ENCODE measurements around the gene COQ8A.

COQ8A gene

DNA sequence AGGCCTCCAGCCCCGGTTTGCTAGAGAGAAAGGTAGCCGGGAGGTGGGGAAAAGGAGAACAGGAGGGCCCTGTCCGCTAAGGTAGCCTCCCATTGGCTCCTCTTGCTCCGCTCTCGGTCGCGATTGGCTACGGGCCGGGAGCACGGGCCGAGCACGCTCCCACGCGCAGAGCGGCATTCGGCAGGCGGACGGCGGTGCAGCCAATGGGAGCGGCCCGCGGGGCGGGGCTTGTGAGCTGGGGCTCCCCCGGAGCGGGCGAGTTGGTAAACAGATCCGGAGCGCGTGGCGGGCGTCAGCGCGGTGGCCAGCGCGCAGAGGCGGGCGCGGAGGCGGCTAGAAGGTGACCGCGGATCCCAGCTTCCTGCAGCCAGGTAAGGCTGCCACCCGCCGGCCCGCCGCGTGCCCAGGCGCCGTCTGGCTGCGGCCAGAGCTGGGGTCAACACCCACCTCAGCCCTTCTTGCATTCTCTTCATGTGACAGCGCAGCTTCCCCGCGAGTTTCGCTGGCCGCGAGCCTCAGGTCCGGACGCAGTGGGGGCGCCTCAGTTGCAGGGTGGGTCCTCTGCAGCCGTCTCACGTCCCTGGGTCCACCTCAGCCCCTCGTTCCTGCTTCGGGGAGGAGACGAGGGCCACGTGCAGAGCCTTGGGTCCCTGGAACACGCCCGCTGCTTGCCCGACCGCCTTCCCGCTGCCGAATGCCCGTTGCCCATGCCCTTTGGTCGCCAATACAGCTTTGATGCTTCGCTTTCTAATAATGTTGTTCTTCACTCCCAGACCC lies at the start of gene COQ8A:
Gene COQ8A, plus strand, starts transcription at position 266 of the 777 bp plus-strand sequence. CDS start 21,092 bp downstream, outside the sequence.
- peak; percentile 99 for DNase-seq (ENCODE audit: low read depth)

DNA sequence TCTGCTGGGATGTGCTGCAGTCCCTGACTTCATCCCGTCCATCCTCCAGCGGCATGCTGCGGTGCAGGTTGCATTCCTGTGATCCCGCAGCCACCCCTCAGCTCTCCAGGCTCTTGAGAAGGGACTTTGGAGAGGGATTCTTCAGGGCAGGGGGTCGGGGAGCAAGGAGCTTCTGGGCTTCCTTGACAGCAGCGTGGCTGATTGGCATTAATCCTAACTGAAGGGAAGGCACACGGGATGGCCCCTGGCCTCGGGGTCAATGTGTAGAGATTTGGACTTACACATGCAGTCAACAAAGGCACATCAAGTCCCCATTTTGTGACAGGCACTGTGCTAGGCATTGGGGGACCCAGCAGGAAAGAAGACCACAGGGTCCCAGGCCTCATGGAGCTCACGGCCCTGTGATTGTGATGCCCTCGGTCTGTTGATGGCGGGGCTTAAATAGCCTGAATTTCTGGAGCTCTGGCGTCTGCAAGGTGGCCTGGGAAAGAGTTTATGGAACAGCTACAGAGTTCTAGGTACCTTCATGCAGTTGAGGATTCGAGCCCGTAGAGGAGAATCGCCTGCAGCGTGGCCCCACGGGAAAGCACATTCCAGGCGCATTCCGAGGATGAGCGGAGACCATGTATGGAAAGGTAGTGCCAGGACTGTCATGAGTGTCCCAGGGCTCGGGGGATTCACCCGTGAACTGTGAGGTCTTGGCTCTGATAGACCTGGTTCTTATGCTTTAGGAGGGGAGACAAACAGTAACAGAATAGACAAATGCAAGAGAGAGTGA lies 49.6 kb upstream of the COQ8A start:
- no peak for DNase-seq (ENCODE audit: low read depth)

DNA sequence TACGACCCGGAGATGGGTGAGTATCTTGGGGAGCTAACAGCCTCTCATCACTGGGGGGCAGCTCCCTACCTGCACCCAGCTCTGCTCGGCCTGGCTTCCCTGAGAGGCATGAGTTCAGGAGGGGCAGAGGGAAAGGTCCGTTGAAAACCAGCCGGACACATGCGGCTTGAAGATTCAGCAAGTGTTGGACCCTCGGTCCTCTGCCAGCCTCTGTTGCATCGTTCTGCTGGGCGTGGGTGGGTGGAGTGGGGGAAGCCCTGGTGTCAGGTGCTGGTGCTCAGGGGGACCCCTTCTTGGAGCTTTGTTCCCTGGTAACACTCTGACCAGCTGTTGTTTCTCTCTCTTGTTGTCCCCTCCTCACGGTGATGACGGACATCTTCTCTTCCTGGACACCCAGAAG lies 48.7 kb upstream of the COQ8A start:
- DNase-seq (ENCODE audit: low read depth): no peak

DNA sequence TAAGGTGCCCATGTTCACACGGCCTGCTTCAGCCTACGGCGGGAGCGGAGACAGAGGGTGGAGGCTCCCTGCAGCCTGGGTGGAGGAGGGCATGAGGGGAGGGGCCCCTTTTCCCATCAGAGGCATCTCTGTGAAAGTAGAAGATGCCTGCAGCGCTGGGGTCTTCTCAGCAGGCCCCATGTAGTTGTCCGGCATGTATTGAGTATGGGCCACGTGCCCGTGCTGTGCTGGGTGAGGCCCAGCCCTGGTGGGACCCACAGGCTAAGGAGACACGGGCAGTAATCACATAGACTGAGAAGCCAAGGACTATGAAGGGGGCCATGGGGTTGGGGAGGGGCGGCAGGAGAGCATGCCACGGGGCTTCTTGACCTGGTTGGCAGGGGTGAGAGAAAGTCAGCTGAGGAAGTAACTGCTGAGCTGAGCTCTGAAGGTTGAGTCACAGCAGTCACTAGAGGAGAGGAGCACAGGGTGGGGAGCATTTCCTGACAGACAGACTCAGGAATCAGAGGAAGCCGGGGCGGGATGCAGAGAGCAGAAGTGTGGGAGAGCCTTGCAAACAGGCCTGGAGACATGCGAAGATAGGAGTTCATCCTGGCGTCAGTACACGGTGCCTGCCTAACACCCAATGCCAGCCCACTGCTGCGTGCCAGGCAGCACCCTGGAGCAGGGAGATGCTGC lies 48.1 kb upstream of the COQ8A start:
- no peak for DNase-seq (ENCODE audit: low read depth)

DNA sequence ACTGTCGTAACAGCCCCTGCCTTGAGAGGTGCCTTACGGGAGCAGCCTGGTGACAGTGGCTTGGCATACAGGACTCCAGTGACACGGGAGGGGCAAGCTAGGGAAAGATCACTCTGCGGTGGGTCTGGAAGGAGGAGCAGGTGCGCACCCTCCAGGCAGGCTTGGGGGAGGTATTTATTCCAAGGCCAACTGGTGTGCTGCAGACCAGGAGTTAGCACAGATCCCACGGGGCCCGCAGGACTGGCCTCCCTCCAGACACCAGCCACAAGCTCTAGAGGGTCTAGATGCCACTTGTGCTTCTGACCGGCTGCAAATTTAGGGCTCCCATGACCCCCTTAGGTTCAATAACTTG lies 47.6 kb upstream of the COQ8A start:
- DNase-seq (ENCODE audit: low read depth): no peak

DNA sequence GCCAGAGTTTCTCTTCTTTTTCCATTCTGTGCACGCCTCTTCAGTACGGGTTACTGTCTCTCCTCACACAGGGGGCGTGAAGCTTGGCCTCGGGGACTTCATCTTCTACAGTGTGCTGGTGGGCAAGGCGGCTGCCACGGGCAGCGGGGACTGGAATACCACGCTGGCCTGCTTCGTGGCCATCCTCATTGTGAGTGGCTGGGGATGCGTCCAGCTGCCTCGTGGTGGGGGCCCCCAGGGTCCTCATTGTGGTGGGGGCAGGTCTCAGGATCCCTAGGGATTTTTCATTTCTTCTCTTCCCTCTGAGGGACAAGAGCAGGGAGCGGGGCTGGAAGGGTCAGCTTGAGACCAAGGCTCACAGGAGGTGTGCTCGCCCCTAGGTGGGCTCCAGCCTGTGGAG lies 46.2 kb upstream of the COQ8A start:
- DNase-seq (ENCODE audit: low read depth): no peak

DNA sequence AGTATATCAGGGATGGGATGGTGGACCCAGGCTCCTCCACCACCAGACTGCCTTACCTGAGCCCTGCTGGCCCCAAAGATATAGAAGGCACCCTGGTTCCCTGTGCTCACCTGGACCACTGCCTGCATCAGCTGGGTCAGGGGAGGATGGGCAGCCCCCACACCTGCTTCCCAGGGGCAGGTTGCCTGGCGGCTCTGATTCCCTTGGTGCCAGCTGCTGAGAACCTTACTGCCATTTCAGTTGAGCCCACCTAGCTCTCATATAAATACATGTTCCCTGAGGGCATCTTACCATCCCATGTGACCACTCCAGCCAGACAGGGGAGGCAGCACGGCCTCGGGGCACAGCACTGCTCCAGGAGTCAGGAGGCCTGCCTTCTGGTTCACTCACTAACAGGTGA lies 45.3 kb upstream of the COQ8A start:
- no peak for DNase-seq (ENCODE audit: low read depth)

DNA sequence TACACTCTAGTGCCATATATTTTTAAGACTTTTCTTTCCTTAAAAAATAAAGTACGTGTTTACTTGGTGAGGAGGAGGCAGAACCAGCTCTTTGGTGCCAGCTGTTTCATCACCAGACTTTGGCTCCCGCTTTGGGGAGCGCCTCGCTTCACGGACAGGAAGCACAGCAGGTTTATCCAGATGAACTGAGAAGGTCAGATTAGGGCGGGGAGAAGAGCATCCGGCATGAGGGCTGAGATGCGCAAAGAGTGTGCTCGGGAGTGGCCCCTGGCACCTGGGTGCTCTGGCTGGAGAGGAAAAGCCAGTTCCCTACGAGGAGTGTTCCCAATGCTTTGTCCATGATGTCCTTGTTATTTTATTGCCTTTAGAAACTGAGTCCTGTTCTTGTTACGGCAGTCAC lies 44.5 kb upstream of the COQ8A start:
- no peak for DNase-seq (ENCODE audit: low read depth)

DNA sequence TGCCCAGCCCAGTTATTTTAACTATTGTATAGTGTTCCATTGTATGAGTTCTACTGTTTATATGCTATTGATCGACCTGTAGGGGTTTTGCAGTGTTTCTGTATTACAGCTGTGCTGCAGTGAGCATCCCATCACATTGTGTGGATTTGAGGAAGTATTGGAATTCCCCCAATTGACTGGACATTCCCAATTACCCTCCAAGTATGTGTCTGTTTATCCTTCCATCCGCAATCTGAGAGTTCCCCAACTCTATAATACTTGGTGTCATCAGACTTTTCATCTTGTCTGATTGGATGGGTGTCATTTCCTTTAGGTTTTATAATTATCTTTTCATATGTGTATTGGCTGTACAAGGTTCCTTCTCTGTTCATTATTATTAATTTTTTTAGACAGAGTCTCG lies 41.8 kb upstream of the COQ8A start:
- DNase-seq (ENCODE audit: low read depth): no peak

DNA sequence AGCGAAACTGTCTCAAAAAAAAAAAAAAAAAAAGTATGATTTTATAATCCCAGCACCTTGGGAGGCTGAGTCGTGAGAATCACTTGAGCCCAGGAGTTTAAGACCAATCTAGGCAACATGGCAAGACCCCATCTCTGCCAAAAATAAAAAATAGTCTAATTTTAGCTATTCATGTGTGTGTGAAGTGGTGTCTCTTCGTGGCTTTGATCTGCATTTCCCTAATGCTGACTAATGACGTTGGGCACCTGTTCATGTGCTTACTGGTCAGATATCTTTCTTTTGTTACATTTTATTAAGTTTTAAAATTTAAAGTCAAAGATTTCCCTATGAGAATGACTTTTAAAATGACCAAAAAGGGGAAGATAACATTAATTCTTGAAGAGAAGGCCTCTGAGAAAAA lies 38.7 kb upstream of the COQ8A start:
- DNase-seq (ENCODE audit: low read depth): no peak

DNA sequence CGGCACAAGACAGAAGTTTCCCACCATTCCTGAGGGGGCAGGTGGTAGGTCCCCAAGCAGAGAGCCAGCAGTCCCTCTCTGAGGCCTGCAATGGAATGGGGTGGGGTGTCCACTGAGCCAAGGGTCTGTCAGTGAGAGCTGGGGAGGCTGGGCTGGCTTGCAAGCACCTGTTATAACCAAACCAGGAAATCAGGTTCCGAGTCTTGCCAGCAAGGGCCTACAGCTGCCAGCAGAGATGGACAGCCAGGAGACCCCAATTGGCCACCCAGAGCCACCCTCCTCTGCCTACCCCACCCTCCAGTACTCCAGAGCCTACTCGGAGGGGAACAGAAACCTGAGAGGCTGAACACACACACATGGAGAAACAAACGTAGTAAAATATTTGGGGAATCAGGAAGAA lies 37.5 kb upstream of the COQ8A start:
- no peak for DNase-seq (ENCODE audit: low read depth)

DNA sequence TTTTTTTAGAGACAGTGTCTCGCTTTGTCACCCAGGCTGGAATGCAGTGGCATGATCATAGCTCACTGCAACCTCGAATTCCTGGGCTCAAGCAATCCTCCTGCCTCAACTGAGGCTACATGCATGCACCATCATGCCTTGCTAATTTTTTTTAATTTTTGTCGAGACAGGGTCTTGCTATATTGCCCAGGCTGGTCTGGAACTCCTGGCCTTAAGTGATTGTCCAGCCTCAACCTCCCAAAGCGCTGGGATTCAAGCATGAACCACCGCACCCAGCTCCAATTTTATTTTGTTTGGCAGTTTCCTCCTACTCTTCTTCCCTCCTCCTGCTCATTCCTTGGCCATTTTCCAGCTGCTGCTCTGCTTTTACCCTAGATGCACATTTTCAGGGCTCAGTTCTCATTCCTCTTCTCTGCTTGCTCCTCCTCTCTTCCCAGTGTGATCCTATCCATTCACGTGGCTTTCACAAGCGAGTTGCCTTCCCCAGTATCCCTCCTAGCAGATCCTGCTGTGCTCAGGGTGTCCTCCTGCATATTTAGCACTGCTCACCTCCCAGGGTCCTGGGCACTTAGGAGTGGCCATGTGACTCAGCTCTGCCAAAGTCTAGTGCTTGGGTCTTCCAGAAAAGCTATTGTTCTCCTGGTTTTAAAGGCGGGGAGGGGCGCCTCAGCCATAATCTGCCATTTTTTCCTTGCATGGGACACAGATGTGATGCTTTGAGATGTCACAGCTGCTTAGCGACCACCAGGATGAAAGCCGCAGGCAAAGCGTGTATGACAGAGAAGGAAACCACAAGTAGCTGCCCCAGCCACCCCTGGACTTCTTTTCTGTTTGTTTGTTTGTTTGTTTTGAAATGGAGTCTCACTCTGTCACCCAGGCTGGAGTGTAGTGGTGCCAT lies 36.0 kb upstream of the COQ8A start:
- no peak for DNase-seq (ENCODE audit: low read depth)

DNA sequence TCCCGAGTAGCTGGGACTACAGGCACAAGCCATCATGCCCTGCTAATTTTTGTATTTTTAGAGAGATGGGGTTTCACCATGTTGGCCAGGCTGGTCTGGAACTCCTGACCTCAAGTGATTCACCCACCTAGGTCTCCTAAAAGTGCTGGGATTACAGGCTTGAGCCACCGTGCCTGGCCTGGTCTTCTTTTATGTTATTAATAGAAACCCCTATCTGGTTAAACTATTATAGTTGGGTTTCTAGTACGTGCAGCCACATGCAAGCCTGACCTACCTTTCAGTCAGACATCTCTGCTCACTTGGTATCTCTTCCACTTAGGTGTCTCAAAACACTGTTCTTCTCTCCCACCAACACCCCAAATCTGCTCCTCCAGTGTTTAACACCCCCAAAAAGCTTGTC lies 35.3 kb upstream of the COQ8A start:
- no peak for DNase-seq (ENCODE audit: low read depth)

DNA sequence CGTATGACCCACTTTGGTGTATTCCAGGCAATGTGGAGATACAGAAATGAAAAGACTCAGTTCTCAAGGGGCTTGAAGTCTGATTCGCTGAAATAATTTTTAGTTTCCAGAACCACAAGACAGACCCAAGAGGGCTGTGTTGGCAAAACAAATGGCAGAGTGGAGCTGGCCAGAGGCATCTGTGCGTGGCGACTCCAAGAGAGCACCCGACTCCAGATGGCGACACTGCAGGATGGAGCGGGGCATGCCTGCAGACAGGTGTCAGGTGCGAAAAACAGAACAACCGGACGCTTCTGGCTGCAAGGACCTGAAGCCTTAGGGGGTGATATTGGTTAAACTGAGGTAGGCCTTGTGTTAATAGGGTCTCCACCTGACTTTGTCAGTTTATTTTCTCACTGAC lies 31.7 kb upstream of the COQ8A start:
- DNase-seq (ENCODE audit: low read depth): no peak

DNA sequence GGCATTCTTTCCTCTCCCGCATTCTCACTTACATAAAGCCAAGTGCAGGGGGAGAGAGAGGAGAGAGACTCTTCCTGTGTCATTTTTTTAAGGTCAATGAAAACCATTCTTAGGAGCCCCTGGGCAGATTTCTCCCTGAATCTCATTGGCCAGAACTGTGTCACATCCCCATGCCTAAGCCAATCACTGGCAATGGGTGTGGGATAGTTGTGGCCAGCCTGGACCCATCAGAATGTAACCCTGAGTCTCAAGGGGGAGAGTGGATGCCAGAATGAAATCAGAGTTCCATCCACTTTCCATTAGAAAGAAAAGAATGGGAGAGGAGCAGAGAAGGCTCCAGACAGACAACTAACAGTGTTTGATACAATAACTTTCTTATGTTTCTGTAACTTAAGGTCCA lies 31.2 kb upstream of the COQ8A start:
- no peak for DNase-seq (ENCODE audit: low read depth)

DNA sequence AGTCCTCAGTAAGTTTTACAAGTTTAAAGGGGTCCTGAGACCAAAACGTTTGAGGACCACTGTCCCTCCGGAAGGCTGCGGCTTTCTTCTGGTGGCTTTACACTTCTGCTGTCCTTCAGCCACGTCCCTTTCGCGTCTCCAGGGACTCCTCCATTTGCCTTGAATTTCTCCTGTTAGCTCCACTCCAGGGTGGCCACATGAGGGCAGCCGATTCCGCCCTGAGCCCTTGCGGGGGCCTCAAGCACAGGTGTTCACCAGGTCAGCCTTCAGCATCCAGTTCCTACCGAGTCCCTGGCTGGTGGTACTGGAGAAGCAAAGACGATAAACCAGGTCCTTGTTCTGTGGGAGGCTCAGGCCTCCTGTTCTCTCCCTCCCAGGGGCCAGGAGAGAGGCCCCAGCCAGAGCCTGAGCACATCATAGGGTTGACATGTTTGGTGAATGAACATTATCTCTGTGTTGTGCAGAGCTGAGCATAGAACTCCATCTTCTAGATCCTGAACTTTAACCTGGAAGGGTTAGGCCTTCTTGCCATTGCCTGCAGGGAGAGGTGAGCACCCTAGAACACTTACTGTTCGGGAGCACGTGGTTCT lies 27.4 kb upstream of the COQ8A start:
- no peak for DNase-seq (ENCODE audit: low read depth)

DNA sequence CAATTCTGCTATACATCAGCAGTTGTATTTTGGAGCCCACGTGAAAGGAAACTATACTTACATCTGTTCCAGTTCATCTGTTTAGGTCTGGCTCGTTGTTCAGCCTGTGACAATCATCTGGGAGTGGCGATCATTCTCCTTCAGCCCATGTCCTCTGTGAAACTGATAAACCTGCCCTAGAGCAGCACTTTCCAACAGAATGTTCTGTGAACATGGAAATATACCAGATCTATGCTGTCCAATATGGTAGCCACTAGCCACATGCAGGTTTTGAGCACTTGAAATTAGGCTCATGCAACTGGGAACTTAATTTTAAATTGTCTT lies 24.5 kb upstream of the COQ8A start:
- no peak for DNase-seq (ENCODE audit: low read depth)

DNA sequence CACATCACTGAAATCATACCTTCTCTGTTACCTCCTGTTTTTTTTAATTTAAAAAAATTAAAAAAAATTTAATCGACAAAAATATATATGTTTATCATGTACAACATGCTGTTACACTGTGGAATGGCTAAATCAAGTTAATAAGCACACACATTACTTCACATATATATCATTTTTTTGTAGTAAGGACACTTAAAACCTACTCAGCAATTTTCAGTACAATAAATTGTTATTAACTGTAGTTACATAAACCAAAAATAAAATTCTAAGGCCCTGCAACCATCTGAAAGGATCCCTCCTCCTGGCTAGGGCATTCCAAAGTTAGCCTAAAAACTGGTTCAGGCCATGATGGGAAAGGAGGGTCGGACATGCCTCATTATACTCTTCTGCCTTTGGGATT lies 23.6 kb upstream of the COQ8A start:
- no peak for DNase-seq (ENCODE audit: low read depth)

DNA sequence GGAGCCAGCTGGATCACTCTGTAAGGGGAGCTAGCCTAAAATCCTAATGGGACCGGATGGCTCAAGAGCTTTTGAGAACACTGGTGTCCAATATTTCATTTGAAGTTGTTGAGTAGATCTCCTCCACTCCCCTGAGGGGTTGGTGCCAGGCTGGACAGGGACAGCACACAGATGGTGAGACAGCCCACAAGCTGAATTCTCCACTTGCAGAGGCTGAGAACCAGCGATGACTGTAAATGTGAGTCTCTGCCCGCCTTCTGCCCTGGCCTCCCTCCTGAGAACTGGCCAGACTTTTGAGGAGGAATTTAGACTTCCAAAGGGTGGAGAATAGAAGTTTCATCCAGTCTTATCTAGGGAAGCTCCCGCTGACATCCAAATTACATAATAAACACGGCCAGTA lies 20.5 kb upstream of the COQ8A start:
- no peak for DNase-seq (ENCODE audit: low read depth)

DNA sequence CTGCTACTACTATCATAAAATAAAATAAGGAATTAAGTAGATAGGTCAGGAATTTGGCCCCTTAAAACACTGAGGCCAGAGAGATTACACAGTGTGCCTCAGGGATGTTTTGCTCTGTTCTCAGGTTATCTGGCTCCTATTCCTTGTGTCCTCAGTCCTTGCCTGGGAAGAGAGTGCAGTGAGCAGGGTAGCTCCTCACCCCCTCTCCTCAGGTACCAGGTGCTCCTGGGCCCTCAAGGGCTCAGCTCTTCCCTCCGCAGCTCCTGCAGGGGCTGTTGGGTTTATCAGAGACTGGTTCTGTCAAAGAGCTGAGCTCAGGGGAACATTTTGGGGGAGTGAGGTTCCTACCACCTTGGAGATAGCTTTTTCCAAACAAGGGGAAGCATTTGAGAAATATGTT lies 20.1 kb upstream of the COQ8A start:
- DNase-seq (ENCODE audit: low read depth): no peak

DNA sequence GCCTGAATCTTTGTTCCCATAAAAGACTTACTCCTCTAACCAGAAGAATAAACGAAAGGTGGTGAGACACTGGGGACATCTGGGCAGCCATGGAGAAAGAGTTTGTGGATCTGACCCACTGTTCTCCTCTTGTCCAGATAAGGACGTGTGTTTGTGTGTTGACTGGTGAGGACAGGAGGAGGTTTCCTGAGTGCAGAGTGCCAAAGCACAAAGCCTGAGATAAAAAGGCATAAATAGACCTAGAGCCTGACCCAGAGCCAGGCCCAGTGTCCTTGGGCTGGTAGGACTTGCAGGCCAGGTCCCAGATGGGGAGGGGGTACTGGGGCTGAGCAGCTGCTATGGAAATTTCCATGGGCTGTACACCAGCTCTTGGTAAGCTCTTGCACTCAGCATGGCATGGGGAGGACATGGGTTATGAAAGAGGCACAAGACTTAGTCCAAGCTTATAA lies 19.6 kb upstream of the COQ8A start:
- DNase-seq (ENCODE audit: low read depth): no peak

DNA sequence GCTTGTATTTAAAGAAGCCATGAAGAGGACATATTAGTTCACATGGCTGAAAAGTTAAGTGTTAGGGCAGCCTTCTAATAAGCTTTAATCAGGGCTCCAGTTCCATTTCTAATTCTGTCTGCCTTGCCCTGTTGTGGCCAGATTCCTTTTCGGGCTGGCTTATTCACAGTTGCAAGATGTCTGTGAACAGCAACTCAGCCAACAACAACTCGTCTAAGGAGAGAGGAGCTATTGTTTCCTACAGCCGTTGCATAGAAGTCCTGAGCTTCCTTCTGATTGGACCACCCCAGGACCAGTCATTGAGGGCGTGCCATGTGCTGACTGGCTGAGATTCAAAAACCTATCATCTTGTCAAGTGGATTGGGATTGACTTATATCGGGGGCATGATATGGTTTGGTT lies 18.6 kb upstream of the COQ8A start:
- no peak for DNase-seq (ENCODE audit: low read depth)

Data from activated T-helper 1 cell treated with Interleukin-2 at 50 U/mL for 16 hours (primary cell).